ENCODE data around the gene ERC1.
"Not testable (repeated sequence)": the region's sequence is repeated elsewhere in the genome, so short reads cannot be mapped to it uniquely, and the experiment has no call there.

The ERC1 gene

GRCh38 chr12:1329784-1330476 is 338.9 kb downstream of the ERC1 start:
- no peak for DNase-seq

- DNase-seq, result no peak
Observed at GRCh38 chr12:1330477-1330827, 339.4 kb downstream of the ERC1 start.

DNA sequence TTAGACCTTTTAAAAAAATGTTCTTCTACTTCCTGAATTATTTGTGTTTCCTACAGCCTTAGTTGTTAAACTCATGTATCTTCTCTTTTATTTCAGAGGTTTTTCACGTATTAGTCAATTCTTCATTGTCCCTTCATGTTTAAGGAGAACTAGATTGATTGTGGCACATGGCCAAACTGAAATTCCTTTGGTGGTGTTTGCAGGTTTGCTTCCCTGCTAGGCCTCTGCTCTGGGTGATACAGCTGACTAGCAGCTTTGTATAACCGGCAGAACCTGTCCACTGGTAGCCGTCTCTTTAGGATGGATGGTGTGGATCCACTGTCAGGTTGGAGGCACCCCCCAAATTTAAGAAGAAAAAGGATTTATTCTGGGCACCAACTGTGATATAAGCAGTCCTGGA is 341.3 kb downstream of the ERC1 start:
- no peak for DNase-seq

DNA sequence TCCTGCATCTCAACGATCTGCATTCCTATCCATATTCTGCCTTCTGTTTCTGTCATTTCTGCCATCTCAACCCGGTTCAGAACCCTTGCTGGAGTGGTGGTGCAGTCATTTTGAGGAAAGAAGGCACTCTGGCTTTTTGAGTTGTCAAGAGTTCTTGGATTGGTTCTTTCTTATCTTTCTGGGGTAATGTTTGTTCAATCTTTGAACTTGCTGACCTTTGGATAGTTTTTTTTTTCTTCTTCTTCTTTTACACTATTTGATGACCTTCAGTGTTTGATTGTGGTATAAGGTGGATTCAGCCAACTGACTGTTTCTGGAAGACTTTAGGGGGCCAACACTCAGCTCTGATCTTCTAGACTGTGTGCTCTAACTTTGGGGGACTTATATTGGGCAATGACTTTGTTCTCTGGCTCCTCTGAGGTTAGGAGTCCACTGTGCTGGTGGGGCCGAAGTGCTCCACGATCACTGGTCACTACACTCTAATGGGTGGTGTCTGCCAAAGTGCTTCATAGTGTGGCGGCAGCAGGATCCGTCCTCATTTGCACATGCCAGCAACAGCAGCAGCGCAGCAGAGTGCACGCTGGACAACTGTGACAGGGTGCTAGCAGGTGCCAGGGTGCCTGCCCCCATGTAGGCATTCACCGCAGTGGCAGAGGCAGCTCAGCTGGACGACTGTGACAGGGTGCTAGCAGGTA is 347.6 kb downstream of the ERC1 start:
- no peak for DNase-seq

- DNase-seq, result not testable (repeated sequence)
Observed at GRCh38 chr12:1339178-1339541, 348.1 kb downstream of the ERC1 start.

DNA sequence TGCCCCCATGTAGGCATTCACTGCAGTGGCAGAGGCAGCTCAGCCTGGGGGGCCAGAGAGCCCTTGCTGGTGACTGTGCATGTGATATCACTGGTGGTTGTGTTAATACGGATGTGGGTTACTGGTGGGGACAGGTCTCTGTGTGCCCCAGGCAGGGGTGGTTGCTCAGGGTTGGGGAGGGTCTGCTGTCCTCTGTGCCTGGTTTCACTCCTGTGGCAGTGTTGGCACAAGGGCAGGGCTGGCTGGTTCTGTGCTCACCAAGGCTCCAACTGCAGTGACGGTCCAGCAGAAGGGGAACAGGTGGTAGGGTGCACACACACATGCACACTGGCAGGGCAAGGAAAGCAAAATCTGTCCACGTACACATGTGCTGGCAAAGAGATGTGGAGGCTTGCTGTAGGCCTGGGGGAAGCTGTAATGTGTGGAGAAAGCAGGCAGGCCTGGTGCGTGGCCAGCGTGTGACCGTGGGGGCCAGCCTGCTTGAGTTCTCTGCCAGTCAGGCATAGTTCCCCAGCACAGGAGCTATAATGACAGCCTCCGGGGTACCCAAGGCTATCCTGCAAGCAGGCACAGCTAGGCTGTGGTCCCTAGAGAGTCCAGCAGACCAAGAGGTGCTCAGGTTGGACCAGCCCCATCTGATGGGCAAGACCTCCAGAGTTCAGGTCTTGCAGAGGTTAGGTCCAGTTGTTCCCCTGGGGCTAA is 348.7 kb downstream of the ERC1 start:
- no peak for DNase-seq

GRCh38 chr12:1341270-1341669 is 350.2 kb downstream of the ERC1 start:
- not testable (repeated sequence) for DNase-seq

DNA sequence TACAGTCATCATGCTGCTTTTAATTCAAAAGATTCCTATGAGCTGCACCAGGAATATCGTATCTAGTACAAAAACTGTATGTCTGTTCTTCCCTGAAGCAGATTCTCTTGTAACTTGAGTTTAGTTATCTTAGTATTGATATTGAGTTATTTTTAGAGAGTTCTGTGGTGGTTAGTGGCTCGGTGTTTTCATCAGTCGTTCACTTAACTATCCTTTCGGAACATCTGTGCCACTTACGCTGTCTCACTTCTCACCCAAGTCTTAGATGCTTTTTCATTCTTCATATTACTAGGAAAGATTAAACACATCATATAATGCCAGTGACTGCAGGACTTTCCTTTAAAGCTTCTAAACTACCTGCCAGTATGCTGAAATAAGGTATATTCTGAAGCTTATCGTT is 352.4 kb downstream of the ERC1 start:
- no peak for DNase-seq

GRCh38 chr12:1344245-1344644 is 353.2 kb downstream of the ERC1 start:
- no peak for DNase-seq

GRCh38 chr12:1346126-1346525 is 355.1 kb downstream of the ERC1 start:
- no peak for DNase-seq

DNA sequence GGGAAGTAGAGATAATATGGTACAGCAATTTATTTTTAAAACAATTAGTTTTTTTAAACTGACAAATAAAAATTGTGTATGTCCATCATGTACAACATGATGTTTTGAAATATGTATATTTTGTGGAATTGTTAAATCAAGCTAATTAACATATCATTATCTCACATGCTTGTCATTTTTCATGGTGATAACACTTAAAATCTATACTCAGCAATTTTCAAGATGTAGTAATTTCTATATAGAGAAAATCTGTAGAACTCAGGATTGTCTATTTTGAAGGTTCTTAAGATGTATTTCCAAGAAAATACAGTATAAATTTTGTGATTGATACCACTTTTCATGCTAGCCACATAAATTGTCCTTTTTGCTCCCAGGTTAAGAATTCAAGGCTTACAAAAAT is 356.3 kb downstream of the ERC1 start:
- no peak for DNase-seq

DNA sequence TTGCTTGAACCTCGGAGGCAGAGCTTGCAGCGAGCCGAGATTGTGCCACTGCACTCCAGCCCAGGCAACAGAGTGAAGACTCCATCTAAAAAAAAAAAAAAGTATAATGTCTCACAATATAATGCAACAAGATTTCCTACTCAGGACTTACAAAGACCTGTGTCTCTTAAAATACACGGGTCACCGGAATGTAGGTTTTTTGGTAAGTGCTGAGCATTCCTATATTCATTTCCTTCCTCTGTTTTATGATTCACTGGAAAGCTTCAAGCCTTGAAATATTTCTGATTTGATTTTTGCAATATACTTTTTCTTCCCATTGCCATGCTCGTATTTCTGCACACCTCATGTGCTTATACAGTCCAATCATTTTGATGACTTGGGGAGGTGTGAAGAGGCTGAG is 357.6 kb downstream of the ERC1 start:
- DNase-seq, result no peak

- no peak for DNase-seq
Observed at GRCh38 chr12:1350055-1350933, 359.3 kb downstream of the ERC1 start.

GRCh38 chr12:1350934-1351240 is 359.9 kb downstream of the ERC1 start:
- no peak for DNase-seq

DNA sequence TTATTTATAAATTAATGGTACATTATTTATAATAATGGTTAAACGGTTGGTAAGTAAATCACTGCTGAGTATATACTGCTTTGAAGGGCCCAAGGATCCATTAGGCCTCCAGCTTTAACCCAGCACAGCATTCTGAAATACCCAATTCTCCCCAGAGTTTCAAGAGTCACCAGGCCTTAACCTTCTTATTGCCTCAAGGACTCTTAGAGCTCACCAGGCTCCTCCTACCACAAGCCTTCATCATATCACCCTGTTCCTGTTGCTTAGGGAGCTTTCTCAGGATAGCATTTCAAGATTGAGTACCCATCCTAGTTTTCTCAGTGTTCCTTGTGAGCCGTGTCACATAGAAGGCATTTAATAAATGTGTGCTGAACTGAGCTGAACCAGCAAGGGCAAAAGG is 360.9 kb downstream of the ERC1 start:
- DNase-seq, result no peak

GRCh38 chr12:1353451-1353850 is 362.4 kb downstream of the ERC1 start:
- no peak for DNase-seq

GRCh38 chr12:1355396-1355795 is 364.4 kb downstream of the ERC1 start:
- no peak for DNase-seq

DNA sequence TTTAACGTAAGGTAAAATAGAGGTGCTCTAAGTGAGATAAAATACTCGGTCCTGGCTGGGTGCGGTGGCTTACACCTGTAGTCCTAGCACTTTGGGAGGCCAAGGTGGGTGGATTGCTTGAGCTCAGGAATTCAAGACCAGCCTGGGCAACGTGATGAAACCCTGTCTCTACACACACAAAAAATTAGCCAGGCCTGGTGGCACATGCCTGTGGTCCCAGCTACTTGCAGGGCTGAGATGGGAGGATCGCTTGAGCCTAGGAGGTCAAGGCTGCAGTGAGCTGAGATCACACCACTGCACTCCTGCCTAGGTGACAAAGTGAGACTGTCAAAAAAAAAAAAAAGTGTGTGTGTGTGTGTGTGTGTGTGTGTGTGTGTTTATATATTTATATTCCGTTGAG is 364.8 kb downstream of the ERC1 start:
- DNase-seq, result not testable (repeated sequence)

DNA sequence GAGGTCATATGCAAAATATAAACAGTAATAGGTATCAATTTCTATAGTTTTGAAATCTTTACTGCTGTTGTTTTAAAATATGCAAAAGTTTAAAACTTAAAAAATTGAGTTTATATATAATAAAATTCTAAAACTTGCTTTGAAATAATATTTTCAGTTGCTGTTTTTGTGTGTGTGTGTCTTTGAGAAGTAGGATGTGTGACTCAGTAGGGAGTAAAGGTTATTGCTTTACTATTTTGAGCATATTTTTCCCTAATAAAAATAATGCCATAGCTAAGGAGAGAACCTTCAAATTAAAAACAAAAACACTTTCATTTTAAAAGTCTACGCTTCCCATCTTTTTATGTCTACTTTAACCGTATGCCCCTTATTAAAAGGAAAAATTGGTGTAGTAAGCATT is 365.3 kb downstream of the ERC1 start:
- DNase-seq, result no peak

- no peak for DNase-seq
Observed at GRCh38 chr12:1357171-1357570, 366.1 kb downstream of the ERC1 start.

DNA sequence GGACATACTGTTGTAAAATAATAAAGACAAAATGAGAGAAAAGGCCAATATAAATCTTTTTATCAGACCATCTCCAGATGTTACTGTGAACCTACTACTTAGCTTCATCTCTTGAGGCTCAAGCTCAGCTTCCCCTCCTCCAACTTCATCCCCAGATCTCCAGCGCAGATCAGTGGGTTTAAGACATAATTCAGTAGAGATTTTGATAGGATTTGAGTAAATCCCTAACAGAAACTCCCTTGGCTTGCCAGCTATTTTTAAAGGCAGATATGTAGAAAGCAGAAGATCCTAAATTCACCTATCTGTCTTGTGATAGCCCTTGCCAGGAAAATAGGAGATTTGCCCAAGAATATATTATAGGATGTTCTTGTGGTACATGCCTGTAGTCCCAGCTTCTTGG is 366.7 kb downstream of the ERC1 start:
- DNase-seq, result no peak

DNA sequence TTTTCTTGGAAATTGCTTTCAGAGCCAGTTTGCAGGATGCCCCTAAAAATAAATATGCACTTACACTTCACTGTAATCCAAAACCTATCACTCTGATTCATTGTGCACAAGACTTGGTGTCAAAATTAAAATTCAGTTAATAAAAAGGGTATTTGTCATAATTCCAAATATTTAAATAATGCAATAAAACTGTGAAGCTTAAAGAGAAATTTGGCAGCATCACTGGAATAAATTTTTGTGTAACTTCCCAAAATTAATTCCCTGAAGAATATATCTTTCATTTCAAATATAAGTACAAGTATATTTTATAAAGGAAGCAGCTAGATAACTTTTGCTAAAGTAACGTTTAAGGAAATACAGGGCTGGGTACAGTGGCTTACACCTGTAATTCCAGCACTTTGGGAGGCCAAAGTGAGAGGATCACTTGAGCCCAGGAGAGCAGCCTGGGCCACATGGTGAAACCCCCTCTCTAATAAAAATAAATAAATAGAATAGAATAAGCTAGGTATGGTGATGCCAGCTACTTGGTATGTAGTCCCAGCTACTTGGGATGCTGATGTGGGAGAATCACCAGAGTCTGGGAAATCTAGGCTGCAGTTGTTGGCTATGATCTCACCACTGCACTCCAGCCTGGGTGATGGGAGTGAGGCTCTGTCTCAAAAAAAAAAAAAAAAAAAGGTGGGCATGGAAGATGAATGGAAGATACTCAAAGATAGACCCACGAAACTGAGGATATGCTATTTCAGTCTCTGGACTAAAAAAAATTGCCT is 369.6 kb downstream of the ERC1 start:
- DNase-seq, result no peak
